Measurements from ENCODE around the gene PTPRZ1. TPM values are rescaled to one million over a fixed set of nuclear protein-coding genes. Genes with fewer than 3 reads are reported as not detected.

PTPRZ1 gene
- not detected in 2 replicates for total RNA-seq

GRCh38 chr7:121872831-121873288, at the start of gene PTPRZ1:
PTPRZ1 (plus strand) TSS chr7:121873161; CDS start chr7:121873500, 339 bp downstream.

All from epithelial cell of umbilical artery (primary cell).